WTC11 (cell line): ENCODE results near the gene DNAH9.

ENCODE experiments used
- ATF6 ChIP-seq: sonication (generic); formaldehyde crosslinking; IDR thresholded peaks from 2 replicates; pipeline ENCODE4 v1.8.1; 2023; ENCODE audit warnings: mild to moderate bottlenecking, missing genetic modification reagents
- CREB1 ChIP-seq: sonication (generic); formaldehyde crosslinking; IDR thresholded peaks from 2 replicates; pipeline ENCODE4 v1.8.0; 2023; ENCODE audit warnings: mild to moderate bottlenecking, missing genetic modification reagents
- CTCF ChIP-seq: fragments of 200-600 bp; IDR thresholded peaks from 2 replicates; pipeline ENCODE4 v1.8.0; 2022; ENCODE audit warnings: antibody characterized with exemption
- E2F5 ChIP-seq: sonication (generic); formaldehyde crosslinking; IDR thresholded peaks from 2 replicates; pipeline ENCODE4 v1.8.1; 2022; ENCODE audit warnings: mild to moderate bottlenecking, moderate library complexity, missing genetic modification reagents
- SMAD3 ChIP-seq: sonication (generic); formaldehyde crosslinking; IDR thresholded peaks from 2 replicates; pipeline ENCODE4 v1.8.0; 2022; ENCODE audit warnings: missing genetic modification reagents, mild to moderate bottlenecking, borderline replicate concordance
- STAT6 ChIP-seq: sonication (generic); formaldehyde crosslinking; conservative IDR thresholded peaks from 2 replicates; pipeline ENCODE4 v1.8.1; 2023; ENCODE audit warnings: mild to moderate bottlenecking, low read depth, missing genetic modification reagents, moderate library complexity
- ZNF232 ChIP-seq: sonication (generic); formaldehyde crosslinking; IDR thresholded peaks from 2 replicates; pipeline ENCODE4 v1.8.0; 2022; ENCODE audit warnings: mild to moderate bottlenecking, missing genetic modification reagents

GRCh38 chr17:11705111-11705510 lies 106.8 kb downstream of the DNAH9 start:
- TF ChIP-seq ATF6 (CRISPR knock-in tag) (no peak), CTCF (no peak), CREB1 (no peak), E2F5 (CRISPR knock-in tag) (no peak), ZNF232 (CRISPR knock-in tag) (no peak), SMAD3 (CRISPR knock-in tag) (no peak), STAT6 (no peak)
